Gastroesophageal sphincter (tissue), 3 donors: ENCODE data around the gene FAAP100.
A peak's percentile ranks its signal among the peaks of the same experiment; 100 is the strongest.

Experiments used
- EP300 ChIP-seq: sonication (generic); formaldehyde crosslinking; IDR thresholded peaks from one replicate; pipeline ENCODE4 v1.6.1; 2017; ENCODE audit warnings: antibody characterized with exemption, mild to moderate bottlenecking
- TF ChIP-seq, protein P1 (sequence below), 4 experiments: fragments of 200-600 bp in 2 of 4; fragments of 450-650 bp in 2 of 4; sonication (generic) in 1 of 4; IDR thresholded peaks; one replicate each; pipeline ENCODE4 v1.5.1; 2017 to 2019; ENCODE audit warnings: antibody characterized with exemption in 4 of 4, mild to moderate bottlenecking in 2 of 4, moderate library complexity in 2 of 4

DNA sequence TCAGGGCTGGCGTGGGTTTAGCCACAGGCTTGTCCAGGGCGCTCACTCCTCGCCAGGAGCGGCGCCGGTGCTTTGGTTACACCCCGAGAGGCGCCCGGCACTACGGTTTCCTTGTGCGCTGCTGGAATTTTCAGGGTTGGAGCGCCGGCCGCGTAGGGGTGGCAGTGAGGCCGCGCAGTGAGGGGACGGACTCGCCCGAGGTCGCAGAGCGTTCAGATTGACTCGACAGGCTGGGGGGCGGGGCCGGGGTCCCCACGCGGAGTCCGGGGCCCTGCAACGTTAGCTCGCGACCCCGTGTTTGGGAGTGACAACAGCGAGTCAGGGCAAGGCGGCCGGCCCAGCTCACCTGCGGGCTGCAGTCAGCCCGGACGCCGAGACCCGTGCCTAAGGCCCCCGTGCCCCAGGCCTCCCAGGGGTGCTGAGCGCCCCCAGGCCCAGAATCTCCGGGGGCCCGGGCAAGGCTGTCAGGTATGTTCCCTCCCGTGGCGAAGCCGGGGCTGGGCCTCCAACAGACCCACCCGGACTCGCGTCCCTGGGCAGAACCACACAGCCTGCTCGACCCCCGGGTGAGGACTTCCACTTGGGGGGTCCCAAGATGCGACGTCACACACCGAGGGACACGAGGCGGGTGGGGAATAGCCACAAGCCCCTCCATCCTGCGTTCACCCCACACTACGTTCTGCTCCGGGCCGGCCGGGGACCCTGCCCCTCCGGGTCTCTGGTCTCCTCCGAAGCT, 38.2 kb downstream of the FAAP100 start:
- no peak for TF ChIP-seq EP300
- TF ChIP-seq, protein P1, sequence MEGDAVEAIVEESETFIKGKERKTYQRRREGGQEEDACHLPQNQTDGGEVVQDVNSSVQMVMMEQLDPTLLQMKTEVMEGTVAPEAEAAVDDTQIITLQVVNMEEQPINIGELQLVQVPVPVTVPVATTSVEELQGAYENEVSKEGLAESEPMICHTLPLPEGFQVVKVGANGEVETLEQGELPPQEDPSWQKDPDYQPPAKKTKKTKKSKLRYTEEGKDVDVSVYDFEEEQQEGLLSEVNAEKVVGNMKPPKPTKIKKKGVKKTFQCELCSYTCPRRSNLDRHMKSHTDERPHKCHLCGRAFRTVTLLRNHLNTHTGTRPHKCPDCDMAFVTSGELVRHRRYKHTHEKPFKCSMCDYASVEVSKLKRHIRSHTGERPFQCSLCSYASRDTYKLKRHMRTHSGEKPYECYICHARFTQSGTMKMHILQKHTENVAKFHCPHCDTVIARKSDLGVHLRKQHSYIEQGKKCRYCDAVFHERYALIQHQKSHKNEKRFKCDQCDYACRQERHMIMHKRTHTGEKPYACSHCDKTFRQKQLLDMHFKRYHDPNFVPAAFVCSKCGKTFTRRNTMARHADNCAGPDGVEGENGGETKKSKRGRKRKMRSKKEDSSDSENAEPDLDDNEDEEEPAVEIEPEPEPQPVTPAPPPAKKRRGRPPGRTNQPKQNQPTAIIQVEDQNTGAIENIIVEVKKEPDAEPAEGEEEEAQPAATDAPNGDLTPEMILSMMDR (IDR thresholded peaks at IDR 0.05) = peak in 1 of 4 experiments; percentile 19
